GM12874 (cell line): ENCODE results near the gene TMEM43.

Experiments
- CTCF ChIP-seq: IDR thresholded peaks from 2 replicates; pipeline ENCODE4 v1.5.1; 2011; ENCODE audit warnings: low read depth, mild to moderate bottlenecking, control low read depth, low read length, moderate library complexity; ENCODE audit not compliant: insufficient read depth

TMEM43 gene

GRCh38 chr3:14170531-14171159 lies 45.8 kb downstream of the TMEM43 start:
- no peak for TF ChIP-seq CTCF

DNA sequence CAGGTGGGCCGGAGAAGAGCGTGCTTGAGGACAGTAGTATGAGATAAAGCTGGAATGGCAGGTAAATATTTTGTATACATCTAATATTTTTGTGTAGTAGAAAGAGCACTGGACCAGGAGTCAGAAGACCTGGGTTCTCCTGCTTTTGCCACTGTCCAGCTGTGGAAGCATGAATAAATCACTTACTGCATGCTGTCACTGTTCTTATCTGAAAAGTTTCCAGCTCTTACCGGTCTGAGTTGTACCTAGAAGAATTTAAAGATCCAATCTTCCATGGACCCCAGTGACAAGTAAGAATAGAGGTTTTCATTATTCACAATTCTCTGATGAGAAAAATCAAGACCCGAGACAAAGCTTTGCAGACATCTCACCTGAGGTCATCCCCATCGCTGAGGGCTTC lies 47.6 kb downstream of the TMEM43 start:
- no peak for TF ChIP-seq CTCF

- TF ChIP-seq CTCF = no peak
Observed at GRCh38 chr3:14174483-14174882, 49.6 kb downstream of the TMEM43 start.

GRCh38 chr3:14175383-14176037 lies 50.7 kb downstream of the TMEM43 start:
- TF ChIP-seq CTCF = no peak

GRCh38 chr3:14177580-14178246 lies 52.9 kb downstream of the TMEM43 start:
- no peak for TF ChIP-seq CTCF

DNA sequence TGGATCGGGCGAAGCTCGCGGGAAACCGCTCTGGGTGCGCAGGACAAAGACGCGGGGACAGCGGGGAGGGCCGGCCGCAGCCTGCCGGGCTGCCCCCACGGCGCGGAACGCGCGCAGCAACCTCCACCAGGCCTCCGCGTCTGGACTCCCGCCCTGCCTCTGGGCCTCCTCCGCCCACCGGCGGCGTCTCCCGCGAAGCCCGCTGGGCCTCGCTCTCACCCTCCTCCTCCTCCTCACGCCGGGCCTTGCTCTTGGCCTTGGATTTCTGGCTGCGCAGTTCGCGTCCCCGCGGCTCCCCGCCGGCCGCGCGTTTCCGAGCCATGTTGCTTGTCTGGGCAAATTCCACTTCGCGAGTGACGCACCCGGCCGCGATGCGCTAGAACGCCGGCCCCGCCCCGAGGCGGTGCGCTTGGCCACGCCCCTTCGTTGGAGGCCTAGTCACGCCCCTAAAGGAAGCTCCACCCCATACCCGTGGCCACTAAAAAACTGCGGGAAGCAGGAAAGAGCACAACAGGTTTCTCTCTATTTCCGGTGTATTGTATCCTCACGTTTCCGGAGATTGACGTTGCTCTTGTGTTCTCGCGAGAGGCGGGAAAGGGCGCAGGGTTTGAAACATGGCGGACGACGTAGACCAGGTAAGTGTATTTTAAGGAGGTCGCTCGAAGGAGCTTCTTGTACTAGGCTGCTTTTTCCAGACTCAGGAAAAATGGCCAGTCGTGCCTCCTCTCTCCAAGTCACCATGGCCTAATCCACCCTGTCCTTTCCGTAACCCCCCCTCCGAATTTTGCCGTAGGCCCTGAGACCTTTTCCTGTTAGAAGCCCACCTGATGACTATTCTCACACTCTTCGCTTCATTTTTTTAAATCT lies 53.6 kb downstream of the TMEM43 start, which contains the start of the genes LSM3 and XPC:
TSS of gene LSM3 (plus strand) at position 571 of the 867 bp plus-strand sequence. CDS start at position 615, 44 bp downstream.
TSS of gene XPC (minus strand) at position 355 of the 867 bp plus-strand sequence. CDS start at position 322, 33 bp downstream.
- TF ChIP-seq CTCF = no peak

GRCh38 chr3:14179114-14179465 lies 54.2 kb downstream of the TMEM43 start:
- no peak for TF ChIP-seq CTCF
